Stimulated activated CD8-positive, alpha-beta memory T cell treated with anti-CD3 and anti-CD28 coated beads, Interleukin-15, amount 100 ng/mL, for 24 hours (primary cell): ENCODE measurements around the gene SLIT1.

Experiments
- DNase-seq: peaks from one replicate; pipeline ENCODE4 v3.0.0-alpha.2; 2020; ENCODE audit warnings: low read depth

Gene SLIT1

DNA sequence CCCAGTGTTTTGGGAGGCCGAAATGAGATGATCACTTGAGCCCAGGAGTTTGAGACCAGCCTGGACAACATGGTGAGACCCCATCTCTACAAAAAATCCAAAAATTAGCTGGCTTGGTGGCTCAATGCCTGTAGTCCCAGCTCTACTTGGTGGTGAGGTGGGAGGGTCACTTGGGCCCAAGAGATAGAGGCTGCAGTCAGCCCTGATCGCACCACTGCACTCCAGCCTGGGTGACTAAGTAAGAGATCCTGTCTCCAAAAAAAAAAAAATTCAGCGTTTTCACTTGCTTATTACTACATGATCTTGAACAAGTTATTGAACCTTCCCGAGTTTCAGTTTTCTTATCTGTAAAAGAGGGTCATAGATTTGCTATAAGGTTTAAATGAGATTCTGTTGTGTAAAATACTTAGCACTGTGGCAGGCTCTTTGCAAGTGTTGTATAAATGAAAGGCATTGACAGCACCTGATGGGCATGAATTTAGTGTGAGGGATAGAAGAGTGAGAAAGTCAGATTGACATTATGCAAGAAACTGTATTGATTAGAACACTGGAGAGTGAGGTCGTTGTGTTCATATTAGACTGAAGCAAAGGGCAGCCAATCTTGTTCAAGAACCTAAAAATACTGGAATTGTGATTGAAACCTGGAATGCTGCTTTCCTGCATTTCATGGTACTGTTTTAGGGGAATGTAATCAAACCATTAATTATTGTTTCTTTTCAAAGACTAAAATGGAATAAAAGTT, 216.9 kb downstream of the SLIT1 start:
- DNase-seq = no peak

DNA sequence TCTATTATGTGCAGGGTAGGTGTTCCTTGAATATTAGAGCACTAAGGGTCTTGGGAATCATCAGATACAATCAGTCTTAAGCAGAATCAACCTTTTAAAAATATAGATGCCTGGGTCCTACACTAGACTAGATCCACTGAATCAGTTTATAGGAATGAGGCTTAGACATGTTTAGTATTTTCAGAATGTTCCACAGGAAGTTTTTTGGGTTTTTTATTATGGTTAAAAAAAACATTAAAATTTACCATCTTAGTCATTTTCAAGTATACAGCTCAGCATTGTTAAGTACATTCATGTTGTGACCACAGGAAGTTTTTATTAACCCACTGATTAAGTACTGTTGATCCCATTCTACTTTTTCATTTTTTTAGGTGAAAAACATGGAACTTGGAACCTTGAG, 217.9 kb downstream of the SLIT1 start:
- no peak for DNase-seq

GRCh38 chr10:96964131-96964530, 221.6 kb downstream of the SLIT1 start:
- no peak for DNase-seq

GRCh38 chr10:96960872-96961271, 224.9 kb downstream of the SLIT1 start:
- no peak for DNase-seq

DNA sequence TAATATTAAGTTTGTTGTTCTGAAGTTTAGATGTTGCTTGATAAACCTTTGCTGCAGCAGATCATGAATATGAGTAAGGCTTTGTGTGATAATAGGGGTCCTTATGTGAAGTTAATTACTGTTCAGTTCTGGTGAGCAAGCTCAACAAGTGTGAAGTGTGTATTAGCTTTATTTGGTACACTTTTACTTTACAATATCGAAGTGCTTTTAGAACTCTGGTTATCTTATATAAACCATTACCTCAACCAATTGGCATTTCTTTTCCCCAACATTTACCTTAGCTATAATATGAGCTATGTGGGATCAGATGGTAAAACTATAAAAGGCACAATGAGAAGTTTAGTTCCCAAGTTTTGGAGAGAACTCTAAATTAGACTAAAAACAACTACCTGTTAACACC, 226.0 kb downstream of the SLIT1 start:
- no peak for DNase-seq

GRCh38 chr10:96958071-96958470, 227.7 kb downstream of the SLIT1 start:
- DNase-seq = no peak

DNA sequence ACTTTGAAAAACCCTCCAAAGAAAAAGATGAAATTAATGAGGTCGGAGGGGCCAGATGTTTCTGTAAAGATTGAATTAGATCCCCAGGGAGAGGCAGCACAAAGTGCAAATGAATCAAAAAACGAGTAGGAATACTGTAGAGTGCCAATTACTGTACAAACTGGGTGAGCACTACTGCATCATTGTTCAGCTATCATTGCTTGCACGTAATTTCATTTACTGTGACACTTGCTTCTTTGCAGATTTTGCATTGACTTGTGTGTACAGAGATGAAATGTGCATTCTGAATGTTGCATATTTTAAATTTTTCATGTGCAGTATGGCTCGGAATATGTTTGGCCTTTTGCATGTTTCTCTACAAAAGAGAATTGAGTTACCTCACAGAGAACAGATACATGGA, 230.0 kb downstream of the SLIT1 start:
- DNase-seq = no peak

DNA sequence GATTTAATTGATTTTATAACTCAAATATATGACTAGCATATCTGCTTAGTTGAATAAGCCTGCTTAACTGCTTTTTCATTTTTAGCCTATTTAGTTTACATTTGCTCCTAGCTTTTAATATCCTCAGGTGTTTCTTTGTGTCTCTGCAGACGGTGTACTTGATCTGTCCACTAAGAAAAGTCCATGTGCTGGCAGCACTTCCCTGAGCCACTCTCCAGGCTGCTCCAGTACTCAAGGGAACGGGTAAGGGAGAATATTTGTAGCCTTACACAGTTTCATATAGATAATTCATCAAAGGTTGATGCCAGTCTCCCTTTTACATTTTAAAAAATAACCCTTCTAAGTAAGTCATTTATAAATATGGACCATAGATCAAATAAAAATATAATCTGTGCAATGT, 233.8 kb downstream of the SLIT1 start:
- DNase-seq = no peak

- DNase-seq = no peak
Observed at GRCh38 chr10:96949039-96949683, 236.6 kb downstream of the SLIT1 start.
